Measurements from ENCODE around the gene CTIF. TPM values are rescaled to one million over a fixed set of nuclear protein-coding genes. Genes with fewer than 3 reads are reported as not detected.
A peak's percentile ranks its signal among the peaks of the same experiment; 100 is the strongest.

Gene CTIF
- polyA plus RNA-seq, 3 donors: 13.9 to 17.0 (median 15.3) TPM

DNA sequence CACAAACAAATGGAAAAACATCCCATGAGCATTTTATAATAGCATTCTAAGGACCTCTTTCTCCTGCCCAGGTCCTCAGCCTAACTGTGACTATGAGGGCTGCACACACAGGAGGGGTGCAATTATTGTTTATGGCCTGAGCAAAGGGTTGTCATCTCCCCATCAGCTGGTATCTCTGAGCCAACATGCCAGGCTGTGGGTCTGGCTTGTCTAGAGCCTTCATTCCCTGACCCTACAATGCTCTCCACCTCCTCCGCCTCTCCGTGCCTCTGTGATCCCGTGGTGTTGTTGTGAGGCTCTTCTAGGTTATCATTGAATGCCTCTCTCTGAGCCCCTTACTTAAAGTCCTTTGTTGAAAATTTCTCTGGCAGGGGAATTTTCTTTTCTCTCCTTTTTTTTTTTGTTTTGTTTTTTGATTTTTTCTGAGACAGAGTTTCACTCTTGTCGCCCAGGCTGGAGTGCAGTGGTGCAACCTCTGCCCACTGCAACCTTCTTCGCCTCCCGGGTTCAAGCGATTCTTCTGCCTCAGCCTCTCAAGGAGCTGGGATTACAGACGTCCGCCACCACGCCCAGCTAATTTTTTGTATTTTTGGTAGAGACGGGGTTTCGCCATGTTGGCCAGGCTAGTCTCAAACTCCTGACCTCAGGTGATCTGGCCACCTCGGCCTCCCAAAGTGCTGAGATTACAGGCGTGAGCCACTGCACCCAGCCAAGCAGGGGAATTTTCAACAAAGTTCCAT lies 285.6 kb downstream of the CTIF start:
- no peak for DNase-seq (ENCODE audit: low read depth in 3 of 3, low spot score in 2 of 3)

DNA sequence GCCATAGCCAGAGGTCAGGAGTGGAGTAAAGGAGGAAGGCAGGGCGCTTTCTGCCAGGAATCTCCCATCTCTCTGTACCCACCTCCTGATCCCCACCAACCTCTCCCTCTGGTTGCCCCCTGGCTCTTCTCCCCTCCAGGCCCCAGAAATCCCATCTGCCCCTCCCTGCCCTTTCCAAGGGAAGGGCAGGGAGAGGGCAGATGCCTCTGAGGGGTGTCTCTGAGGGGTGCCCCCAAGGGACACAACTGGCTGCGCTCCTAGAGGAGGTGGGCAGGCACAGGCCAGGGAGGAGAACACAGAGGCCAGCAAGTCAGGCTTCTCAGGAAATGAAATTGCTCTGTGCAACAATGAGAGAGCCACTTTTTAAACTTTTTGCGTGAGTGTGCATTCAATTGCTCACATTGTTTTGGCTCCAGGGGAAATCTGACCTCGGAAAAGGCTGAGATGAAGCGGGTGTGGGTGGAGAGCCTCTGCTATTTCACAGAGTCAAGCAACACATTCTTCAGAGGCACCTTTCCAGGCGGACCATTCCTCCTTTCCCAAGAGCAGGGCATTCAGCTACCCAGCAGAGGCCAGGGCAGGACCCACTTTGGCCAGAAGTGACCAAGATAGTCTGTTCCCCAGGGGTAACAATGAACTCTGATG lies 286.4 kb downstream of the CTIF start:
- DNase-seq (ENCODE audit: low read depth in 3 of 3, low spot score in 2 of 3): no peak

DNA sequence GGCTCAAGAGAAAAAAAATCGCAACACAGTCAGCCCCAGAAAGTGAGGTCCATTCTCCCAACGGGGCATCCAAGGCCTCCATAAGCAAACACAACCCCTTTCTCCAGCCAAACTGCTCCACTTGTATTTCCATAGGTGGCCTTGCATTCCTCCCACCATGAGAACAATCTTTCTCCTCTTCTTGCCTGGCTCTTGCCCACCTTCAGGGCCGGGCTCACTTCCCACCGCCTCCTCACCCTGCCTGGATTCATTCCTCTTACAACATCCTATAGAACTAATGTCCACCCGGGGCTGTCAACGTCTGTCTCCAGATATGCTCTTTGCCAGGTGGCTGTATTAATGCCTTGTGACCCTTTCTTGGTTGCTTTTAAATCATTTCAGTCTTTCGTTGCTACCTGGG lies 287.4 kb downstream of the CTIF start:
- no peak for DNase-seq (ENCODE audit: low read depth in 3 of 3, low spot score in 2 of 3)

DNA sequence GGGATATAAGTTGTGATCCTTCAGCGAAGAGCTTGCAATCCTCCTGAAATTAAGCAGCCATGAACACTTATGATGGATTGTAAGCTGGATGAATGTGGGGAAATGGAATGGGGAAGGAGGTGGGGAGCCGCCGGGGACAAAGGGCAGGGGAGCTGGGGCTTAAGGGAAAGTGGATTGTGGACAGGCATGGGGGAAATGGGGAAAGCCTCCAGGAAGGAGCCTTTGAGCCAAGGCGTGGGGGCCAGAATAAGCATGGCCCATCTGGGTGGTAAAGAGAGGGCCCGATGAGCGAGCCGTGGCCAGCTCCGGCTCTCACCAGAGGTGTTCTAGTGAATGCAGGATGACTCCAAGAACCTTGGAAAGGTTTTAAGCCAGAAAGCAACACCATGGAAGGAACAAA lies 288.0 kb downstream of the CTIF start:
- DNase-seq (ENCODE audit: low read depth in 3 of 3, low spot score in 2 of 3): no peak

DNA sequence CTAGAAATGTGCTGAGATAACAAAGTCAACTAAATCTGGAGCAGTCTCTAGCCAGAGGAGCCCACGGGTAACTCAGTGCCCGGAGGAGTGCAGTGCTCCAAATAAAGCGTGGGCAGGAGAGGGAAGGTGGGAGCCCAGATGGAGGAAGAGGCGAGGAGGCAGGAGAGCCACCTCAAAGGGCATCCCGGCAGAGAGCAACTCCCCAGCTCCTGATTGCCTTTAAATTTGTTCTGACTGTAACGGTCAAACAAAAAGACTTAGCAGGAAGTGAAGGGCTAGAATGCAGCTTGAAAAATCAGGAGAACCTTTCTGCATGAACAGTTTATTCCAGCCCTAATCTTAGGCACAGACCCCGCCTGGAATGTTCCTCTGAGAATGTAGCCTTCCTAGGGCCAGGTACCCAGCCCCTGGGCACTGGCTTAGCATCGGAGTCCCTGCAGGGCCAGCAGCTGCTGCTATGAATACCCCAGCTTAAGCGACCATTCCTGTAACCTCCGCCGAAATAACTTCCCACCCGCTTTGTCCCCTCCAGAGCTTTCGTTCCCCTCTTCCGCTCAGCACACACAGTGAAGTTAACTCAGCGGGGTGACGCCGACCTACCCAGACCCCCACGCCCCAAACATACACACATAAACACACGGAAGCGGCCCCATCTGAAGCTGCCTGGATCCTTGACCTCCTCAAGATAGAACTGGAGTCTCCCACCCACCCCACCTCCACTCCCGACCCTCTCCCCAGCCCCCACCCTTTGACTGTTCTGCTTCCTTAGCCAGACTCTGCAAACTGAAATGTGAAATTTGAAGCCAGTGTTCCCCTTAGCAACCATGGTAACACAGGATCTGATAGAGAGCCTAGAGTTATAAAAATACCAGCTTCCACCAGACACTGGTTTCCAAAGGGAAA lies 288.7 kb downstream of the CTIF start:
- peak; percentile 85 to 89 (median 88) for DNase-seq (ENCODE audit: low read depth in 3 of 3, low spot score in 2 of 3)

DNA sequence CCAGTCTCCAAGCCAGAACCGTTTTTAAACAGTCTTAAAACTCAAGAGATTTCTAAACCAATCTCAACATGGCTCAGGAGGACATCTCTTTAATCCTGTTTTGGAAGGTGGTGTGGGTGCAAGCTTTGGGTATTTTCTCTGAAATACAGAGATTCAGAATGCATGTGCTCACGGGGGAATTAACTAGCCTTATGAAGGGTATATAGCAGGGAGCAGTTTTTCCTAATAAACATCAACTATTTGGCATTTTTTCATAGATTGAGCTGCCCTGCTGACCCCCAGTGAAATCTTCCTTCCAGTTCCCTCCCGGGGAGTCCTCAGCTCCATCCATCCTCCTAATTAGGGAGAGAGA lies 289.3 kb downstream of the CTIF start:
- no peak for DNase-seq (ENCODE audit: low read depth in 3 of 3, low spot score in 2 of 3)

DNA sequence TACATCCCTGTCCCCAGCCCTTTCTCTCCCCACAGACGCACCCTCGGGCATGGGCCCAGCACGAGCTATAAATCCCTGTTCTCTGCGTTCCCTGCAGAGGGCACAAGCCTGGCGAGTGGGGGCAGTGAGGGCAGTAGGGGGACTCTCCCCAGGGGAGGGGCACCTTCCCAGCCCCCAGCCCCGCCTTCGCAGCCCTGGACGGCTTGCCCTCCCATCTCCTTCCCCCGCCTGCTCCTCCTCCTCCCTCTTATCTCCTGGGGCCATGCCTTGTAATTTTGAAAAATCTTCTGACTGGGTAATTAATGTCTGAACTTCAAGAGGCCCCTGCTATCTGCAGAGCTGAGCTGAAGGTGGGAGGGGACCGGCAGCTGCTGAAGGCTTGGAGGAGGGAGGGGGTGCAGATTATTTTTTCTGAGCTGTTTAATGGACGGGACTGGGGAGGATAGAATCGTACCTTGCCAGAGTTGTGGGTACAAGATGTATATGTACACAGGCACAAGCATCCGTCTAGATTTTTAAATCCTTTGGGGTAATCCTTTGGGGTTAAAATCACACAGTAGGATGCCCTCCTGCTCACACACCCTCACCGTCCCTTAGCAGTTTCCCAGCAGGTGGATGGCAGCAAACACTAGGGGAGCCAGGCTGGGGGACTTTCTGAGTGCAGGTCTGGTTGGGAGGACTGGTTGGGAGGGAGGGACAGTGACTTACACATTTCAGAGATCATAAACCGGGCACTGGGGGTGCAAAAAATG lies 290.0 kb downstream of the CTIF start:
- no peak for DNase-seq (ENCODE audit: low read depth in 3 of 3, low spot score in 2 of 3)

DNA sequence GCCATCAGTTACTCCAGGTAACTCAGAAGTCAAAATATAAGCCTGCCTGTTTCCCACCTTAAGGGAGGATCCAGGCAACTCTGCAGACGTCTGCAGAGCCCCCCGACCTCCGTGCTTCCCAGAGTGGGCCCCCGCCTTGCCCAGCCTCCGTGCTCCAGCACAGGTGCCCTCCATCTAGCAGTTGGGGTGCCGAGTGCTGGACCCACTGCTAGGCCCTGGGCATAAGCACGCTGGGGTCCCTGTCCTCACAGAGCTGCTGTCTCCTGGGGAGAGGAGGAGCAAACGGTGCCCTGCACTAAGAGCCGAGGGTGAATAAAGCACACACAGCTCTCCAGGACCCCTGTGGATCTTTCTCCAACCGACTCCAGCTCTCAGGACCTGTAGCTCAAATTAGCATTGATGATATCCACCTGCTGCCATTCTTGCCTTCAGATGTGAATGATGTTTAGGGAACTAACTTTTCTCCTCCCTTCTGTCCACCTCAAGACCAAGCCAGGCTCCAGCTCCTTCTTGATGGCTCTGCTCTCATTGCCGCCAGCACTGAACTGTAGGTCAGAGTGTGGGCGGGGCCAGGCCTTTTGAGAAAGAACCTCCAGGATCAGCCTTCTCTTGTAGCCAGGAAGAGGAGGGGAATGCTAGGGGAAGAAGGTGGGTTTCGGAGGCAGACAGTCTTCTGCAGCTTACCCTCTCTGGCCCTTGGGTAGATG lies 290.8 kb downstream of the CTIF start:
- DNase-seq (ENCODE audit: low read depth in 3 of 3, low spot score in 2 of 3): no peak

DNA sequence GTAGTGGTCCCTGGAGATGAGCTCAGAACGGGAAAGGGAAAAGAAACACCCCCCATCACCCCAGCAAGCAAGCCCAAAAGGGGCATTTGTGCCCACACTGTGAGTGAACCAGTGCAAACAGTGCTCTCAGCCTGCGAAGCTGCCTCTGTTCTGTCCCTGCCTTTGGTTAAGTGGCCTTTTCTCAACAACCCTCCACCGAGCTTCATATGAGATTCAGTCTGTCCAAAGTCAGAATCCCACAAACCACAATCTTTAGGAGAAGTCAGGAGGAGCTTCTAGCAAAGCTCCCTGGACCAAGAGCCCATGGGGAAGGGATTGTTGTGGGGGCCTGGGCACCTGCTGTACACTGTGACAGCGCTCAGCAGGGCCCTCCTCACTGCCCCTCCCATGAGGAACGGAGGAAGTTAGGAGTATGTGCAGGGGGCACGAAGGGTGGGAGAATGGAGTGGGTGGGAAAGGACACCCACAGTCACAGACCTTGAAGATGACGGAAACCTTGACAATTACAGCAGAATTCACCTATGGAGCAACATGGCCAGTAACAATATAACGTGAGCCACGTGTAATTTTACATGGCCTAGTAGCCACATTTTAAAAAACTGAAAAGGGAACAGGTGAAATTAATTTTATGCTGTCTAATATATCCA lies 292.4 kb downstream of the CTIF start:
- DNase-seq (ENCODE audit: low read depth in 3 of 3, low spot score in 2 of 3): no peak

DNA sequence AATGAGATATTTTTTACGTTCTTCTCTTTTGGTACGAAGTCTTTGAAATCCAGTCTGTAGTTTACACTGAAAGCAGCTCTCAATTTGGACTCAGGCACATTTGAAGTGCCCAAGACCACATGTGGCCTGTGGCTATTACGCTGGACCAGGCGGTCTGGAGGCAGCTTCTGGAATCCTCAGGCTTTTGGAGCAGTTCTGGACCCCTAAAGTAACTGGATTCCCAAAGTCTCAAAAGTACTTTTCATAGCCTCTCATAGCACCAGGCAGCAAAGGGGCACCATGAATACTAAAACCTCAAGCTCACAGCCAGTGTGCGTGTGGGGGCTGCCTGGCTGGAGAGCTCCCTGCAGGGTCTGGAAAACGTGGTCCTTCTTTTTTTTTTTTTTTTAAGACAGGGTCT lies 293.0 kb downstream of the CTIF start:
- no peak for DNase-seq (ENCODE audit: low read depth in 3 of 3, low spot score in 2 of 3)

DNA sequence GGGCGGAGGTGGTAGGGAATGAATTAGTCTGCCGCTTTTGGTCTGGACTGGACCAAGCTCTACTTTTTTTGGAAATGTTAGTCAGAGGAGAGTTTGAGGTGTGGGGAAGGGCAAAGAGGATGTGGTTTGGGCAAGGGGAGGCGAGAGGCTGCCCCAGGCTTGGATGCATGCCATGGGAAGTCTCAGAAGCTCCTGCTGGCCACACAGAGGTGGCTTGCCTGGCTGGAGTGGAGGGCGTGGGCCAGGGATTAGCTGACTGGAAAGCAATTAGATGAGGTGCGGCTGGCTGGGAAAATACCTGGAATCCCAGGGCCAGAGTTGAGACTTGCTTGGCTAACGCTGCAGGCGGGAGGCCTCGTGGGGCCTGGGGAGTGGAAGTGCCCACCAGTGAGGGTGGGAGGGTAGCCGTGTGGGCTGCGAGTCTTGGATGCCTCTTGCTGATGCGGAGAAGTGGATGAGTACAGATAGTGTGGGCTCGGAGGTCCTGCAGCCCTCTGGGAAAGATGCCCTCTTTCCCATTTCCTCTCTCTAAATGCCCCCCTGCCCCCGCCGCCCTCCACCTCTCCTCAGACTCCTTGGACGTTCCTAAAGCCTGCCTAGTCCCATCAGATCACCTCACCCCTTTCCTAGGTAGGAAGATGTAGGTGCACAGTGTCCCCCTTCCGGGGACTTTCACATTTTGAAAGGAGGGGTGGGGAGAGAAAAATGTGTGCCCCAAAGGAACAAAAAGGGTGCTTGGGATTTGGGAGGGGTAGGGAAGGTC lies 294.3 kb downstream of the CTIF start:
- DNase-seq (ENCODE audit: low read depth in 3 of 3, low spot score in 2 of 3): no peak

DNA sequence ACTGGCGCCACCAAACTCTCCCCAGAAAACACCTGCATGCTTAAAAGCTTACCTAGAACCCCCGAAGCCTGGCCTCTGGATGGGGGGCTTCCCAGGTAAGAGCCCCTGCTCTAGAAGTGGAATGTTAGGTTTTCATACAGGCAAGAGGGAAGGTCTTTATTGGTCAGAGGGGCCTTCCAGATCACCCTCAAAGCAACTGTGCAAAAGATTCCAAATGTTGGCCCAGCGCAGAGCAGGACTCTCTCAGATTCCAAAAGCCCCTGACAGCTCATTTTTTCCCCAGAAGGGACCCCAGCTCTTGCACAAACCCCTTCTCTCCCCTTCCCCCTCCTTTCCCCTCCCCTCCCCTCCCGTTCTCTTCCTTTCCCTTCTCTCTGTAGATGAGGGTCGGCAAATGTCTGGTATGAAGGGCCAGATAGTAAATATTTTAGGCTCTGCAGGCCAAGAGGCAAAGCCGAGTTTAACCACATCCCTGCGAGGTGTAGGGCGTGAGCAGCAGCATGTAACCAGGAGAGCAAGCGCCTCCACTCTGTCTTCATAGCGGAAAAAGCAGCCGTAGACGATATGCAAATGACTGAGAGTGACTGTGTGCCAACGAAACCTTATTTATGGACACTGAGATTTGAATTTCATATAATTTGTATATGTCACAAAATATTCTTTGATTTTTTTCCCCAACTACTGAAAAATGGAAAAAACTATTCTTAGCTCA lies 295.0 kb downstream of the CTIF start:
- DNase-seq (ENCODE audit: low read depth in 3 of 3, low spot score in 2 of 3): no peak

DNA sequence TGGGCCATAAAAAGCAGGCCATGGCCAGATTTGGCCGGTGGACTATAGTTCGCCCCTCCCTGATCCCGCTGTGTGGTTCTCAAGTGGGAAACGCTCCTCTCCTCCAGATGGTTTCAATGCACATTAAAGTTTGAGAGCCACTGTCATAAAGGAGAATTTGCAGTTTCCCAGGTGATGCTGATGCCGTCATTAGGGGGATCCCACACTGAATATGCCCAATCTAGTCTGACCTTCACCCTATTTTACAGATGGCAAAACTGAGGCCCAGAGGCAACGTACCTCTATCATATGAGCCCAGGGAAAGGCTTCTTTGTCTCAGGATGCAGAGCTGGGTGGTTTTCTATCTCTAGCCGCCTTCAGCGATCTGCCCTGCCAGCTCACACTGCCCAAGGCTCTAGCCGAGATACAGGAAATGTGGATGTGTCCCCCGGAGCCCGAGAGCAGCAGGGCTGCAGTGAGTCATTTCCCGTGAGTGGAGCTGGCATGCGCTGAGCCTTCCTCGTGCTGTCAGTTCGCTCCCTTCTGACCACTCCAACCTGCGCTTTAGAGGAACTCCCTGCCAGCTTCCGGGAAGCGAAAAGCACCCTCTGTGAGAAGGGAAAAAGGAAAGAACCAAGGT lies 295.7 kb downstream of the CTIF start:
- no peak for DNase-seq (ENCODE audit: low read depth in 3 of 3, low spot score in 2 of 3)

DNA sequence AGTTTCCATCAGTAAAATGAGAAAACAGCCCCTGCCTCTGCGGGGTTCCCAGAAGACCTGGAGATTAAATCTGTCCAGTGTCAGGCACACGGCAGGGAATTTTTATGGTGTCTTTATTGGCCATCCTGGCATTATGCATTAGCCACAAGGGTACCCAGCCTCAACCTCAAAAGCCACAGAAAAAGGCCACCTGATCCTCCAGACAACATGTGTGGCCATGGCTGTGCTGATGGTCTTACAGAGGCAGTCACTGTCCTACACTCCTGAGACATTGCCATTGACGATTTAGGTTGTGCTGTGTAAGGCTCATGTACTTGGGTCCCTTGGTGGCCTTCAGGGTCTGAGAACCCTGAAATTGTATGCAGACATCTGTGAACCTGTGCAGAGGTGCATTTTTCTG lies 296.3 kb downstream of the CTIF start:
- DNase-seq (ENCODE audit: low read depth in 3 of 3, low spot score in 2 of 3): no peak

DNA sequence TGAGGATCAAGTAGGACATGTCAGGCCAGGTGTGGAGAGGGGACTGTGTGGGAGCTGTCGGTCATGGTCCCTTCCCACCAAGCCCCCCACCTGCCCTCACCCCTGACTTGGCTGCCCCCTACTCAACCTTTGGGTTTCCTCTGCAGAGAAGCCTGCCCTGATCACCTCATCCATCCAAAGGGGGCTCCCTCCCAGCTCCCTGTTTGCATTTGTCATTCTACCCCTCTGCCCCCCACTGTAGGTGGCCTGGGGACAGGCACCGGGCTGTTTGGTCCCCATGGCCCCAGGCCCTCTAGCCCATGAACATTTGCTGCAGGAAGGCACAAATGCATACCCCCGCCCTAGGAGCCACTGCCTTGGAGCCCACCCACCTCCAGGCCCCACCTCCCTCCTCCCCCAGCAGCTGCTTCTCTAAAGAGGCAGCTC lies 296.9 kb downstream of the CTIF start:
- DNase-seq (ENCODE audit: low read depth in 3 of 3, low spot score in 2 of 3): no peak

DNA sequence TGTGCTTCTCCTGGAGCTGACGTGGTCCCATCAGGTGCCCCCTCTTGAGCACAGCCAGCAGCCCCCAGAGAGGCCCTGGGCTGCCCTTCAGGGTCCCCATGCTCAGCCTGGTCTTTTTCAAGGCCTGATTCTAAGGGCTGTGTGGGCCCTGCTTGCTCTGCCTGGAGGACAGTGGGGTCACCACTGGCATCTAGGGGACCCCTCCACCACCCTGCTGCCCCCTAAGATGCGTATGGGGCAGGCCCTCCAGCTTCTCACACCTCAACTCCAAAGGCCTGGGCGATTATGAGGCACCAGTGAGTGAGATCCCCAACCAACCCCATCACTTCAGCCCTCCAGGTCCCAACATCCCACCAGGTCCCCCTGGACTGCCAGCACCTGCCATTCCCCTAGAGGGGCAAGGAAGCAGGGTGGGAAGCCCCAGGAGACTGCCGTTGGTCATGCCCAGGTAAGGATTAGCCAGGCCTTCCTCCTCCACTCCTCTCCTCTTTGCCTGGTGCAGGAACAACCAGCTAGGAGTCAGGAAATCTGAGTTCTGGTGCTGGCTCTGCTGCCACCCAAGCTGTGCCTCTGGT lies 297.5 kb downstream of the CTIF start:
- no peak for DNase-seq (ENCODE audit: low read depth in 3 of 3, low spot score in 2 of 3)

DNA sequence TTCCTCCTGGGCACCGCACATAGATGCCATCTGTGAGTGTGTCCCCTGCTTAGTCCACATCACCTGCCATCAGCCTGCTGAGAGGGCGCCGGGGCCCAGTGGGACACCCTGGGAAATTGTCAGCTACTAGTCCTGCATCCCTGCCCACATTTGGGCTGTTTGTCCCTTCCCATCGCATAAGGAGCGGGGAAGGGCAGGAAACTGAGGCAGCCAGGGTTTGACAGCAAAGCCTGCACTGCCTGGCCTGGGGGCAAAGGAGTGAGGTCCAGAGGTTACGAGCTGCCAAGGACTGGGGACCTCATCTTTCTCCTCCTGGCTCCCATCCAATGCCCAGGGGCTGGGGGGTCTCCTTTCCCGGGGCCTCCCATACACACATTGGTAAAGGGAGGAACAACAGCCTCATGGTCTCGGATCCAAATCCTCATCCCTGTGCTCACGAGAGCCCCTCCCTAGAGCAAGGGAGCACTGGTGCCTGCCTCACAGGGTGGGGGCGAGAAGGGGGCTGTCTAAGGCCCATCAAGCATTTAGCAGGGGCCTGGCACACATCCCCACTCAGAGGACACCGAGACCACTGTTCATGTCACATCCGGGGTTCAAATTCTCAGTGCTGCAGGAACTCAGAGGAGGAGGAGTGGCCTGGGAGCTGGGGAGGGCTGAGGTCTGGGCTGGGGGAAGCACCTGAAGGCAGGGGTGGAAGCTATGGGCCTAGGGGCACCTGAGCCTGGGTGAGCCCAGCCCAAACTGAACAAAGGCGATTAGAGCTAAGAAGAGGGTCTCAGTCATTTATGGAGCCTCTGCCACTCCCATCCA lies 298.2 kb downstream of the CTIF start:
- no peak for DNase-seq (ENCODE audit: low read depth in 3 of 3, low spot score in 2 of 3)
